ENCODE data around the gene PLA2G12A.

DNA sequence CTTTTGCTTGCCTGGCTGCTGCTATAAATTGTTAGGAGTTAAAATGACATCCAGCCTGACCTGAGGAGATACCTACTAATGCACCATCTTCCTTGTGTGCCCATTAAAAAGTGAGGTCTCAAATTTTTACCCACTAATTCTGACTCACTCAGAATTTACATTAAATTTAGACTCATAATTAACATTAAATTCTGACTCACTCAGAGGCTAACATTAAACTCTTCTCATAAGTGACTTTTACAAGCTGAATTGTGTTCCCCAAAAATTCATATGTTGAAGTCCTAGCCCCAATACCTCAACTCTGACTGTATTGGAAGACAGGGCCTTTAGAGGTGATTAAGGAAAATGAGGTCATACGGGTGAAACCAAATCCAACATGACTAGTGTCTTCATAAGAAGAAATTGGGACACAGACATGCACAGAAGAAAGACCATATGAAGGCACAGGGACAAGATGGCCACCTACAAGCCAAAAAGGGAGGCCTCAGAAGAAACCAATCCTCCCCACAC, 38.4 kb downstream of the PLA2G12A start:
- TF ChIP-seq, protein P1, sequence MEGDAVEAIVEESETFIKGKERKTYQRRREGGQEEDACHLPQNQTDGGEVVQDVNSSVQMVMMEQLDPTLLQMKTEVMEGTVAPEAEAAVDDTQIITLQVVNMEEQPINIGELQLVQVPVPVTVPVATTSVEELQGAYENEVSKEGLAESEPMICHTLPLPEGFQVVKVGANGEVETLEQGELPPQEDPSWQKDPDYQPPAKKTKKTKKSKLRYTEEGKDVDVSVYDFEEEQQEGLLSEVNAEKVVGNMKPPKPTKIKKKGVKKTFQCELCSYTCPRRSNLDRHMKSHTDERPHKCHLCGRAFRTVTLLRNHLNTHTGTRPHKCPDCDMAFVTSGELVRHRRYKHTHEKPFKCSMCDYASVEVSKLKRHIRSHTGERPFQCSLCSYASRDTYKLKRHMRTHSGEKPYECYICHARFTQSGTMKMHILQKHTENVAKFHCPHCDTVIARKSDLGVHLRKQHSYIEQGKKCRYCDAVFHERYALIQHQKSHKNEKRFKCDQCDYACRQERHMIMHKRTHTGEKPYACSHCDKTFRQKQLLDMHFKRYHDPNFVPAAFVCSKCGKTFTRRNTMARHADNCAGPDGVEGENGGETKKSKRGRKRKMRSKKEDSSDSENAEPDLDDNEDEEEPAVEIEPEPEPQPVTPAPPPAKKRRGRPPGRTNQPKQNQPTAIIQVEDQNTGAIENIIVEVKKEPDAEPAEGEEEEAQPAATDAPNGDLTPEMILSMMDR (IDR thresholded peaks at IDR 0.05; ENCODE audit: extremely low read depth in 1 of 2, insufficient read depth in 1 of 2, low read depth in 1 of 2, low read length in 2 of 2) = no peak
- TF ChIP-seq POLR2A (IDR thresholded peaks at IDR 0.05; ENCODE audit: low read depth, low read length) = no peak
- TF ChIP-seq EZH2 (IDR thresholded peaks at IDR 0.05; ENCODE audit: borderline replicate concordance, low read depth, low read length, severe bottlenecking) = no peak
- TF ChIP-seq, protein P2, sequence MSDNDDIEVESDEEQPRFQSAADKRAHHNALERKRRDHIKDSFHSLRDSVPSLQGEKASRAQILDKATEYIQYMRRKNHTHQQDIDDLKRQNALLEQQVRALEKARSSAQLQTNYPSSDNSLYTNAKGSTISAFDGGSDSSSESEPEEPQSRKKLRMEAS (IDR thresholded peaks at IDR 0.05; ENCODE audit: insufficient read depth, insufficient read length) = no peak
- TF ChIP-seq POLR2AphosphoS5 (IDR thresholded peaks at IDR 0.05; ENCODE audit: insufficient read depth, low read depth, low read length) = no peak
- TF ChIP-seq MYC (IDR thresholded peaks at IDR 0.05; ENCODE audit: low read depth, low read length) = no peak
- TF ChIP-seq JUN (IDR thresholded peaks at IDR 0.05; ENCODE audit: borderline replicate concordance, insufficient read depth, insufficient read length, low read depth) = no peak
- no peak for TF ChIP-seq GATA2 (IDR thresholded peaks at IDR 0.05; ENCODE audit: insufficient read depth, insufficient read length, low read depth, low read length)

Measured in endothelial cell of umbilical vein (primary cell).